ENCODE data around the gene DGKD.

The DGKD gene

DNA sequence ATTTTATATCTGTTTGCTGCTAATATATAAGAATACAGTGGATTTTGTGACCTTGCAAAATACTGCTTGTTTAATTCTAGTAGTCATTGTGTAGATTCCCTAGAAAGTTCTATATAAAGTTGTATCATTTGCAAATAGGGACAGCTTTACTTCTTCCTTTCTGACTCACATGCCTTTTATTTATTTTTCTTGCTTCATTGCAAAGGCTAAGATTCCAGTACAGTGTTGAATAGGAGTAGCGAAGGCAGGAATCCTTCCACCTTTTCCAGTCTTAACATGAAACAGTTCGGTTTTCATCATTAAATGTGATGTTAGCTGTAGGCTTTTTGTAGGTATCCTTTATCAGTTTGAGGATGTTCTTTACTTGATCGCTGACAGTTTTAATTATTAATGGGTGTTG, 58.1 kb downstream of the DGKD start:
- Histone ChIP-seq H3K36me3 (ENCODE audit: insufficient read depth, low read length) (peaks cover 36% of the 10 kb centered on the region; the same call in 1 of the 2 replicates), H3K4me1 (ENCODE audit: insufficient read depth, low read length, poor library complexity, severe bottlenecking) (peaks cover 23% of the 10 kb centered on the region), H4K20me1 (ENCODE audit: insufficient read depth, low read length, poor library complexity, severe bottlenecking) (peaks cover 37% of the 10 kb centered on the region), H3K4me3 (ENCODE audit: low read length, poor library complexity, severe bottlenecking) (no peak overlapping the region), H3K9me2 (replicated peaks; ENCODE audit: low read depth, low read length) (no peaks in the 10 kb centered on the region), H3F3A (ENCODE audit: low read depth) (peaks cover 13% of the 10 kb centered on the region; the same call in 1 of the 2 replicates), H3K4me2 (ENCODE audit: low read depth, low read length, poor library complexity, severe bottlenecking) (no peak overlapping the region), H2AFZ (ENCODE audit: low read length) (no peak overlapping the region), H3K9me3 (ENCODE audit: insufficient read depth, low read depth, low read length) (peaks cover 8% of the 10 kb centered on the region; the same call in 1 of the 2 replicates), H3K27me3 (ENCODE audit: insufficient read depth, low read length, poor library complexity, severe bottlenecking) (no peaks in the 10 kb centered on the region), H3K9ac (ENCODE audit: low read depth, low read length, poor library complexity, severe bottlenecking) (no peak overlapping the region), H3K79me2 (ENCODE audit: insufficient read depth, low read length) (peaks cover 91% of the 10 kb centered on the region)
- no peak for TF ChIP-seq EZH2phosphoT487 (IDR thresholded peaks at IDR 0.05; ENCODE audit: borderline replicate concordance)
- TF ChIP-seq, protein P1, sequence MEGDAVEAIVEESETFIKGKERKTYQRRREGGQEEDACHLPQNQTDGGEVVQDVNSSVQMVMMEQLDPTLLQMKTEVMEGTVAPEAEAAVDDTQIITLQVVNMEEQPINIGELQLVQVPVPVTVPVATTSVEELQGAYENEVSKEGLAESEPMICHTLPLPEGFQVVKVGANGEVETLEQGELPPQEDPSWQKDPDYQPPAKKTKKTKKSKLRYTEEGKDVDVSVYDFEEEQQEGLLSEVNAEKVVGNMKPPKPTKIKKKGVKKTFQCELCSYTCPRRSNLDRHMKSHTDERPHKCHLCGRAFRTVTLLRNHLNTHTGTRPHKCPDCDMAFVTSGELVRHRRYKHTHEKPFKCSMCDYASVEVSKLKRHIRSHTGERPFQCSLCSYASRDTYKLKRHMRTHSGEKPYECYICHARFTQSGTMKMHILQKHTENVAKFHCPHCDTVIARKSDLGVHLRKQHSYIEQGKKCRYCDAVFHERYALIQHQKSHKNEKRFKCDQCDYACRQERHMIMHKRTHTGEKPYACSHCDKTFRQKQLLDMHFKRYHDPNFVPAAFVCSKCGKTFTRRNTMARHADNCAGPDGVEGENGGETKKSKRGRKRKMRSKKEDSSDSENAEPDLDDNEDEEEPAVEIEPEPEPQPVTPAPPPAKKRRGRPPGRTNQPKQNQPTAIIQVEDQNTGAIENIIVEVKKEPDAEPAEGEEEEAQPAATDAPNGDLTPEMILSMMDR (conservative IDR thresholded peaks at IDR 0.05; ENCODE audit: low read length): no peak

DNA sequence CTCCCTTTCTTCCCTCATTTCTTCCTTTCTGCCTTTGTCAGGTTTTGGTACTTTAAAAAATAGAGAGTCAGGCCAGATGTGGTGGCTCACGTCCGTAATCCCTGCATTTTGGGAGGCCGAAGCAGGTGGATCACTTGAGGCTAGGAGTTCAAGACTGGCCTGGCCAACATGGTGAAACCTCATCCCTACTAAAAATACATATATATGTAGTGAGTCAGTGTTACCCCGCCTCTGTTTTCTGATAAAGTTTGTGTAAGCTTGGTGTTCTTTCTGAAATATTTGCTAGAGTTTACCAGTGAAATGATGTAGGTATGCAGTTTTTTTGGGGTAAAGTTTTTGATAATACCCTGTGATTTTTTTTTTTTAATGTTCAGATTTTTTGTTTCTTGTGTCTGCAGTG, 58.8 kb downstream of the DGKD start:
- H3K9me2 ChIP-seq (replicated peaks; ENCODE audit: low read depth, low read length): no peaks in the 10 kb centered on the region
- peaks cover 36% of the 10 kb centered on the region; the same call in 1 of the 2 replicates for H3K36me3 ChIP-seq (ENCODE audit: insufficient read depth, low read length)
- no peak overlapping the region for H2AFZ ChIP-seq (ENCODE audit: low read length)
- peaks cover 8% of the 10 kb centered on the region; the same call in 1 of the 2 replicates for H3K9me3 ChIP-seq (ENCODE audit: insufficient read depth, low read depth, low read length)
- no peak overlapping the region for H3K4me2 ChIP-seq (ENCODE audit: low read depth, low read length, poor library complexity, severe bottlenecking)
- peaks cover 91% of the 10 kb centered on the region for H3K79me2 ChIP-seq (ENCODE audit: insufficient read depth, low read length)
- H3F3A ChIP-seq (ENCODE audit: low read depth): peaks cover 13% of the 10 kb centered on the region; the same call in 1 of the 2 replicates
- H3K9ac ChIP-seq (ENCODE audit: low read depth, low read length, poor library complexity, severe bottlenecking): no peak overlapping the region
- no peak overlapping the region for H3K4me3 ChIP-seq (ENCODE audit: low read length, poor library complexity, severe bottlenecking)
- H3K27me3 ChIP-seq (ENCODE audit: insufficient read depth, low read length, poor library complexity, severe bottlenecking): no peaks in the 10 kb centered on the region
- H4K20me1 ChIP-seq (ENCODE audit: insufficient read depth, low read length, poor library complexity, severe bottlenecking): peaks cover 42% of the 10 kb centered on the region
- TF ChIP-seq, protein P1 (conservative IDR thresholded peaks at IDR 0.05; ENCODE audit: low read length): no peak
- TF ChIP-seq EZH2phosphoT487 (IDR thresholded peaks at IDR 0.05; ENCODE audit: borderline replicate concordance): no peak
- H3K4me1 ChIP-seq (ENCODE audit: insufficient read depth, low read length, poor library complexity, severe bottlenecking): peaks cover 25% of the 10 kb centered on the region

DNA sequence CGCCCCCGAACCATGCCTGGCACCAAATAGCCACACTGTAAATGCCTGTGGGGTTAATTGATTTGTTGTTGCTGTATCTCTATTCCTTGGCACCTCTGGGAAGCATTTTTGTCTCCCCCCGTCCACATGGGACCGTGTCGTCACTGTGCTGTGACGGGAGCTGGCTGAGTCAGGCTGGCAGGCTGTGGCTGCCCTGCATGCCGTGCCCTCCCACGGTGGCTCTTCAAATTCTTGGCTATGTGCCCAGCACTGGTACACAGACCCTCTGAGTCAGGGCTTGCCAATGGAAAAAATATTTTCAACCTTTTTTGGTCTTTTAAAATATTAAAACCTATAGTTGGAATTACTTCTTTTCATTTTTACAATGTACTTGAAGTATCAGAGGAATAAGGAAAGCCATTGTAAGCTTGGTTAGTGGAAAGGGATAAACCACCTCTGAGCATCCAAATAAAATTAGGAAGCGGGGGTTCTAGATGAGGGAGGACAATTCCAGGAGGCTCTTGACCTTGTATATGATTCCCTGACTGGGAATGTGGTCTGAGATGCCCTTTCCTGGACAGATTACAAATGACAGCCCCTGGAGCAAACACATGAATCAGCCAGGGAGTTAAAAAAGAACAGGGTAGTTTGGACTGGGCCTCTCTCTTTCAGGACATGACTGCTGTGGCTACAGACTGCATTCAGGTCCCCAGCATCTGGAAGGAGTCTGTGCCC, 59.4 kb downstream of the DGKD start:
- peaks cover 40% of the 10 kb centered on the region; the same call in 1 of the 2 replicates for H3K36me3 ChIP-seq (ENCODE audit: insufficient read depth, low read length)
- H3K9me2 ChIP-seq (replicated peaks; ENCODE audit: low read depth, low read length): no peaks in the 10 kb centered on the region
- peaks cover 41% of the 10 kb centered on the region for H4K20me1 ChIP-seq (ENCODE audit: insufficient read depth, low read length, poor library complexity, severe bottlenecking)
- H2AFZ ChIP-seq (ENCODE audit: low read length): no peak overlapping the region
- no peak for TF ChIP-seq EZH2phosphoT487 (IDR thresholded peaks at IDR 0.05; ENCODE audit: borderline replicate concordance)
- TF ChIP-seq, protein P1 (conservative IDR thresholded peaks at IDR 0.05; ENCODE audit: low read length): no peak
- H3K9ac ChIP-seq (ENCODE audit: low read depth, low read length, poor library complexity, severe bottlenecking): no peak overlapping the region
- no peak overlapping the region for H3K4me2 ChIP-seq (ENCODE audit: low read depth, low read length, poor library complexity, severe bottlenecking)
- H3K4me1 ChIP-seq (ENCODE audit: insufficient read depth, low read length, poor library complexity, severe bottlenecking): peaks cover 28% of the 10 kb centered on the region
- H3F3A ChIP-seq (ENCODE audit: low read depth): peaks cover 13% of the 10 kb centered on the region; the same call in 1 of the 2 replicates
- H3K79me2 ChIP-seq (ENCODE audit: insufficient read depth, low read length): peaks cover 91% of the 10 kb centered on the region
- peaks cover 8% of the 10 kb centered on the region; the same call in 1 of the 2 replicates for H3K9me3 ChIP-seq (ENCODE audit: insufficient read depth, low read depth, low read length)
- H3K4me3 ChIP-seq (ENCODE audit: low read length, poor library complexity, severe bottlenecking): no peak overlapping the region
- no peaks in the 10 kb centered on the region for H3K27me3 ChIP-seq (ENCODE audit: insufficient read depth, low read length, poor library complexity, severe bottlenecking)

Measured in Loucy (cell line).